Measurements from ENCODE around the gene NBL1.

Gene NBL1

GRCh38 chr1:19696820-19697219, 52.7 kb downstream of the NBL1 start:
- DNase-seq (ENCODE audit: low read depth in 2 of 2) = no peak

- DNase-seq (ENCODE audit: low read depth in 2 of 2) = no peak
Measured at GRCh38 chr1:19698181-19698580, 54.1 kb downstream of the NBL1 start.

GRCh38 chr1:19700079-19700777, 56.1 kb downstream of the NBL1 start:
- no peak for DNase-seq (ENCODE audit: low read depth in 2 of 2)

- no peak for DNase-seq (ENCODE audit: low read depth in 2 of 2)
Measured at GRCh38 chr1:19703280-19703679, 59.2 kb downstream of the NBL1 start.

GRCh38 chr1:19704247-19705113, 60.4 kb downstream of the NBL1 start:
- peak; percentile 20 to 29 for DNase-seq (ENCODE audit: low read depth in 2 of 2)

GRCh38 chr1:19705464-19705863, 61.4 kb downstream of the NBL1 start:
- DNase-seq (ENCODE audit: low read depth in 2 of 2) = no peak

GRCh38 chr1:19706136-19706535, 62.0 kb downstream of the NBL1 start:
- DNase-seq (ENCODE audit: low read depth in 2 of 2) = no peak

All from stimulated activated CD8-positive, alpha-beta memory T cell treated with anti-CD3 and anti-CD28 coated beads, Interleukin-7, amount 100 ng/mL, for 4 hours (primary cell).